ENCODE results near the gene OGDHL.
A peak's percentile ranks its signal among the peaks of the same experiment; 100 is the strongest.

The OGDHL gene

GRCh38 chr10:49739426-49739825 is 22.7 kb downstream of the OGDHL start:
- Histone ChIP-seq H4K20me1 (peaks cover 0 to 7% (median 0%) of the 10 kb centered on the region in 11 experiments; a peak in 2 of 22 replicates), H3K27ac (no peak overlapping the region), H3K36me3 (no peaks in the 10 kb centered on the region), H3K9ac (no peak overlapping the region), H3K4me2 (no peak overlapping the region), H3K4me1 (peaks cover 0 to 15% (median 5%) of the 10 kb centered on the region in 10 experiments; a peak in 7 of 20 replicates), H3K27me3 (no peaks in the 10 kb centered on the region), H3K4me3 (no peak overlapping the region), H3K9me3 (replicated peaks in 1 of 11) (no peaks in the 10 kb centered on the region)
- TF ChIP-seq Cebpa-rat (IDR thresholded peaks at IDR 0.05), result no peak

DNA sequence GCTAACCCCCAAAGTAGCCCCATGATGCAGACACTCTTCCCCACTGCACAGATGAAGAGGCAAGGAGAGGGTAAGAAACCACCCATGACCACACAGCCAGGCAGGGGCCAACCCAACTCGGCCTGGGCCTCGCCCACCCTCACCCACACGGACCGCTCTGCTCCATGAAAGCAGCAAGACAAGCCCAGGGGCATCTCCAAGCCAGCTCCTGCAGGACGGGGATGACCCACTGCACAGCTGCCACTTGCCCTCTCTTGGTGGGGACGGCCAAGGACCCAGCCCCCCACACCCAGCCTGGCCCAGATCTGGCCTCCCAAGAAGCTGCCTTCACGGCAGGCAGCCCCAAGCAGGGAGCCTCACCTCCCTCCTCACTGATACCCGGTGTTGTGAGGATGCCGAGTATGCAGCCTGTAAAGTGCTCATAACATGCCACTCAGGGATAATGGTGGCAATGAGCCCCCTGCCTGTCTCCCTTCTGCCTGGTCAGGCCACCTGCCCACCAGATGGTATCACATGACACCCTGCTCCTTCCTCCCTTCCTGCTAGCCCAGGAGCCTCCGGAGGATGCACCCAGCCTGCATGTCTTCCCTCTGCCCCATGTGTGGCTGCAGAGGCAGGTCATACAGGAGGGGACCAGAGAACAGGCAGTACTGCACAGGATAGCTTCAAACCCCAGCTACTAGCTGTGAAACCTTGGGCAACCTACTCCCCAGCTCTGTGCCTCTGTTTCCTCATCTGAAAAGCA is 23.3 kb downstream of the OGDHL start:
- no peaks in the 10 kb centered on the region for H3K36me3 ChIP-seq
- no peak overlapping the region for H3K4me2 ChIP-seq
- no peak overlapping the region for H3K4me3 ChIP-seq
- no peaks in the 10 kb centered on the region for H3K27me3 ChIP-seq
- peaks cover 0 to 9% (median 5%) of the 10 kb centered on the region in 10 experiments; a peak in 5 of 20 replicates for H3K4me1 ChIP-seq
- H4K20me1 ChIP-seq, result peaks cover 0 to 7% (median 0%) of the 10 kb centered on the region in 11 experiments; a peak in 2 of 22 replicates
- H3K27ac ChIP-seq, result no peak overlapping the region
- TF ChIP-seq Cebpa-rat (IDR thresholded peaks at IDR 0.05), result no peak
- H3K9ac ChIP-seq, result no peak overlapping the region
- H3K9me3 ChIP-seq (replicated peaks in 1 of 11), result no peaks in the 10 kb centered on the region

DNA sequence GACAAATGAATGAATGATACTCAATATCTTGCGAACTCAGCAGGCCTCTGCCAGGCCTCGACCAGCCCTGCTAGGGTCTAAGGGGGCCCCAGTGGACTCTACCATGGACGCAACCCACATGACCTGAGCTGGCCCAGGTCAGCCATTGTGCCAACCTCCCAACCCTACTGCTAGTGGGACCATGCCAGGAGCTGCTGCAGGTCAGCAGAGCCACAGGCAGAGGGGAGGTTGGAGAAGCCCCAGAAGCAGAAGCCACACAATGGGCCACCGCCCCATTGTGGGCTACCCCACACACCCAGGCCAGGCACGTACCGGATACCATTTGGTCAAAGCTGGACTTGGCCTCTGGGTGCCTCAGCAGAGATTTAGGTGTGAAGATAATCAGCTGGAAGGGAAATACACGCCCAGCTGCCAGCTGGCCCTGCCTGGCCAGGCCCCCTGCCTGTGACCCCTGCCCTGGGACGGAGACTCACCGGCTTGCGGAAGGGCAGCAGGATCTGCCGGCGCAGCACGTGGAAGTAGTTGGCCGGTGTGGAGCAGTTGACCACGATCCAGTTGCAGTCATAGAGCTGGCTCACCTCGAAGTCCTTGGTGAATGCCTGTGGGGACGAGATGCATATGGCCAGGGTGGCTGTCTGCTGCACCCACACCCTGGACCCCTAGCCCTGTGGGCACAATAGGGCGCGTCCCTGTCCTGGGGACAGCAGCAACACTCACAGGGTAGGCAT is 24.5 kb downstream of the OGDHL start:
- no peak for TF ChIP-seq Cebpa-rat (IDR thresholded peaks at IDR 0.05)
- H3K4me2 ChIP-seq, result no peak overlapping the region
- no peak overlapping the region for H3K27ac ChIP-seq
- H3K9me3 ChIP-seq (replicated peaks in 1 of 11), result no peaks in the 10 kb centered on the region
- H3K4me1 ChIP-seq, result peaks cover 0 to 13% (median 8%) of the 10 kb centered on the region in 10 experiments; a peak in 7 of 20 replicates
- peaks cover 0 to 7% (median 0%) of the 10 kb centered on the region in 11 experiments; a peak in 2 of 22 replicates for H4K20me1 ChIP-seq
- no peaks in the 10 kb centered on the region for H3K27me3 ChIP-seq
- H3K36me3 ChIP-seq, result no peaks in the 10 kb centered on the region
- H3K4me3 ChIP-seq, result no peak overlapping the region
- no peak overlapping the region for H3K9ac ChIP-seq

DNA sequence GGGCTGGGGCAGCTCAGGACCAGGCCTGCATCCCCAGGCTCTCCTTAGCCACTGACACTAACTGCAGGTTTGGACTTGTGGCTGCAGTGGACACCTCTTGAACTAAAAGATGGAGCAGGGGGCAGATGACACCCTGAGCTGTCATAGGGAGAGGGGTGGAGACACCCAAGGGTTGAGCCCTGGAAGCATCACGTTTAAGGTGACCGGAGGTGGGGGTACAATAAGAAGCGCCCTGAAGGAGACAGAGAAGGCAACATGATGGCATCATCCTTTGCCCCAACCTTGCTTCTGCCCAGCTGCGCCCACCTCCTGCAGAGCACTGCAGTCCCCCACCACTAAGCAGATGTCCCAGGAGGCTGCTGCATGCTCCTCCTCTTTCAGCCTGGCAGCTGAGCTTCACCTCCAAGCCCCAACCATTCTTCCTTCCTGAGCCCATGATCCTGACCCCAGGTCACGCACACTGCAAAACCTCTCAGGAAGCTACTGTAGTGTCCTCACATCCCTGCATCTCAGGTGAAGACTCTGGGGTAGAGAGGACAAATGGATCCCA is 25.5 kb downstream of the OGDHL start:
- peaks cover 0 to 13% (median 8%) of the 10 kb centered on the region in 10 experiments; a peak in 7 of 20 replicates for H3K4me1 ChIP-seq
- H3K36me3 ChIP-seq, result no peaks in the 10 kb centered on the region
- H3K27ac ChIP-seq, result no peak overlapping the region
- H3K27me3 ChIP-seq, result no peaks in the 10 kb centered on the region
- H3K9me3 ChIP-seq (replicated peaks in 1 of 11), result no peaks in the 10 kb centered on the region
- H3K9ac ChIP-seq, result no peak overlapping the region
- peak overlapping the region in 4 of 11 experiments; percentile 6 to 30 (median 20); a peak in 5 of 22 replicates for H3K4me2 ChIP-seq
- H4K20me1 ChIP-seq, result peaks cover 0 to 7% (median 0%) of the 10 kb centered on the region in 11 experiments; a peak in 2 of 22 replicates
- no peak overlapping the region for H3K4me3 ChIP-seq
- no peak for TF ChIP-seq Cebpa-rat (IDR thresholded peaks at IDR 0.05)

GRCh38 chr10:49735848-49736563 is 26.1 kb downstream of the OGDHL start:
- Histone ChIP-seq H4K20me1 (peaks cover 0 to 7% (median 0%) of the 10 kb centered on the region in 11 experiments; a peak in 2 of 22 replicates), H3K9me3 (replicated peaks in 1 of 11) (no peaks in the 10 kb centered on the region), H3K27me3 (no peaks in the 10 kb centered on the region), H3K4me3 (no peak overlapping the region), H3K36me3 (no peaks in the 10 kb centered on the region), H3K9ac (no peak overlapping the region), H3K27ac (no peak overlapping the region), H3K4me2 (no peak overlapping the region), H3K4me1 (peaks cover 0 to 13% (median 8%) of the 10 kb centered on the region in 10 experiments; a peak in 7 of 20 replicates)
- TF ChIP-seq Cebpa-rat (IDR thresholded peaks at IDR 0.05), result no peak

GRCh38 chr10:49735161-49735560 is 27.0 kb downstream of the OGDHL start:
- Histone ChIP-seq H3K4me1 (peaks cover 0 to 13% (median 8%) of the 10 kb centered on the region in 10 experiments; a peak in 7 of 20 replicates), H3K27ac (no peak overlapping the region), H4K20me1 (peaks cover 0 to 7% (median 0%) of the 10 kb centered on the region in 11 experiments; a peak in 1 of 22 replicates), H3K27me3 (no peaks in the 10 kb centered on the region), H3K4me3 (no peak overlapping the region), H3K9me3 (replicated peaks in 1 of 11) (no peaks in the 10 kb centered on the region), H3K36me3 (no peaks in the 10 kb centered on the region), H3K4me2 (no peak overlapping the region), H3K9ac (no peak overlapping the region)
- TF ChIP-seq Cebpa-rat (IDR thresholded peaks at IDR 0.05), result no peak

DNA sequence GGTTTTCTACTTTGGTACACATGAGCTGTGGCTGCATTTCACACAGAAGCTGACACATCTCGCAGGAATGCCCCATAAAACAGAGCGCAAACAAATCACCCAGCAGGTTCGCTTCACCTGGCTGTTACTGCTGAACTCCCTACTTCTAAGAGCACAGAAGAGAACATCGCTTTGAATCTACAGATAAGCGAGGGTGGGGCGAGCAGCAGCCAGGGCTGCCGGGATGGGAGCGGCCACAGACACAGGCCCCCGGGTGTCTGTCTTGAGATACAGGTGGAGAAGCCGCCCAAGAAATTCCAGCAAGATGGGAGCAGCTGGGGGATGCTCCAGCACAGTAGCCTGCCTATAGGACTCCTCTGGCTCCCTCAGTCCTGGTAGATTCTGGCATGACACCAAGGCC is 27.4 kb downstream of the OGDHL start:
- H4K20me1 ChIP-seq, result peaks cover 0 to 4% (median 0%) of the 10 kb centered on the region in 11 experiments; a peak in 1 of 22 replicates
- H3K9me3 ChIP-seq (replicated peaks in 1 of 11), result no peaks in the 10 kb centered on the region
- H3K4me1 ChIP-seq, result peaks cover 0 to 13% (median 8%) of the 10 kb centered on the region in 10 experiments; a peak in 7 of 20 replicates
- TF ChIP-seq Cebpa-rat (IDR thresholded peaks at IDR 0.05), result no peak
- H3K4me2 ChIP-seq, result no peak overlapping the region
- no peaks in the 10 kb centered on the region for H3K36me3 ChIP-seq
- no peak overlapping the region for H3K27ac ChIP-seq
- no peaks in the 10 kb centered on the region for H3K27me3 ChIP-seq
- no peak overlapping the region for H3K9ac ChIP-seq
- H3K4me3 ChIP-seq, result no peak overlapping the region

GRCh38 chr10:49733866-49734265 is 28.3 kb downstream of the OGDHL start:
- H3K27ac ChIP-seq, result no peak overlapping the region
- TF ChIP-seq Cebpa-rat (IDR thresholded peaks at IDR 0.05), result no peak
- peaks cover 0 to 13% (median 8%) of the 10 kb centered on the region in 10 experiments; a peak in 7 of 20 replicates for H3K4me1 ChIP-seq
- H3K4me2 ChIP-seq, result no peak overlapping the region
- H3K9ac ChIP-seq, result no peak overlapping the region
- H4K20me1 ChIP-seq, result no peaks in the 10 kb centered on the region; a peak in 1 of 22 replicates
- H3K9me3 ChIP-seq (replicated peaks in 1 of 11), result no peaks in the 10 kb centered on the region
- H3K27me3 ChIP-seq, result no peaks in the 10 kb centered on the region
- no peaks in the 10 kb centered on the region for H3K36me3 ChIP-seq
- no peak overlapping the region for H3K4me3 ChIP-seq
